PFSK-1 (cell line): Measurements from ENCODE around the gene CDK13.

Experiments
- FOXP2 ChIP-seq: optimal IDR thresholded peaks from 2 replicates; pipeline ENCODE3; 2011; ENCODE audit warnings: borderline replicate concordance, control low read depth, inconsistent platforms; ENCODE audit not compliant: insufficient read depth; ENCODE audit errors: extremely low read length, extremely low read depth
- POLR2AphosphoS5 ChIP-seq: IDR thresholded peaks from 2 replicates; pipeline ENCODE4 v1.6.1; 2012; ENCODE audit warnings: low read depth, mild to moderate bottlenecking, control low read depth, low read length, moderate library complexity
- REST ChIP-seq, 2 experiments: IDR thresholded peaks; 2 replicates each; pipeline versions ENCODE4 v1.6.1 to v1.8.0; 2011 to 2012; ENCODE audit warnings: low read depth in 2 of 2, low read length in 2 of 2, control low read depth in 1 of 2, inconsistent platforms in 1 of 2, mild to moderate bottlenecking in 1 of 2, moderate library complexity in 1 of 2; ENCODE audit not compliant: insufficient read depth in 1 of 2
- SIN3A ChIP-seq: IDR thresholded peaks from 2 replicates; pipeline ENCODE4 v1.6.1; 2012; ENCODE audit warnings: mild to moderate bottlenecking, low read length, moderate library complexity, borderline replicate concordance; ENCODE audit not compliant: insufficient read depth
- TAF1 ChIP-seq: IDR thresholded peaks from 2 replicates; pipeline ENCODE4 v1.6.1; 2012; ENCODE audit warnings: low read length, control low read depth, borderline replicate concordance; ENCODE audit not compliant: insufficient read depth

- TF ChIP-seq TAF1, result no peak
- no peak for TF ChIP-seq REST (IDR thresholded peaks at IDR 0.05; ENCODE audit: insufficient read depth in 1 of 2, low read depth in 2 of 2, low read length in 2 of 2)
- TF ChIP-seq SIN3A, result no peak
- TF ChIP-seq POLR2AphosphoS5, result no peak
- TF ChIP-seq FOXP2, result no peak
Measured at GRCh38 chr7:39942883-39943282, 7.2 kb upstream of the CDK13 start.
